GM19395 (cell line): ENCODE measurements around the gene NPFFR1.
"Not testable (repeated sequence)": the region's sequence is repeated elsewhere in the genome, so short reads cannot be mapped to it uniquely, and the experiment has no call there.

Experiments used
- ATAC-seq: cut with Tn5 transposase; IDR thresholded peaks from one replicate; pipeline ENCODE4 v1.9.1; 2021; ENCODE audit warnings: mild to moderate bottlenecking, moderate library complexity; ENCODE audit not compliant: unreplicated experiment

NPFFR1 gene

GRCh38 chr10:70228491-70228890, 55.3 kb downstream of the NPFFR1 start:
- no peak for ATAC-seq

- ATAC-seq = no peak
Measured at GRCh38 chr10:70227548-70228320, 56.1 kb downstream of the NPFFR1 start.

DNA sequence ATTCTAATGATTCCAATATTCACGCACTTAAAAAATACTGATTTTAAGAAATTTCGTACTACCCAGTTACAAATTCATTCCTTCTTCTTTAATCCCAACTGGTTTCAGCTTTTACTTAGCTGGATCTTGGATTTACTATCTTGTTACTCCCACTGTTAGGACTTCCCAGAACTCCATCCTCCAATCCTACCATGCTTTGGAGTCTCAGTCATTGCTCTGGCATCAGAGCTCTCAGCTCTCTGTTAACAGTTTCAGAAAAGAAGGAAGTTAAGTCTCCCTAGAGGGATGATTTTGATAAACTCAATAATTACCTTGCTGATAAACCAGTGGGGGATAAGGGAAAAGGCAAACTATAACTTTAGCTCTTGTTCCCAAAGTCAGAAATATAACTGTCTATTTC, 60.1 kb downstream of the NPFFR1 start:
- ATAC-seq = no peak

GRCh38 chr10:70222811-70223447, 60.9 kb downstream of the NPFFR1 start:
- ATAC-seq = not testable (repeated sequence)

- ATAC-seq = no peak
Measured at GRCh38 chr10:70222340-70222794, 61.4 kb downstream of the NPFFR1 start.

- ATAC-seq = no peak
Measured at GRCh38 chr10:70221030-70221429, 62.8 kb downstream of the NPFFR1 start.

- ATAC-seq = no peak
Measured at GRCh38 chr10:70212879-70213278, 70.9 kb downstream of the NPFFR1 start.

GRCh38 chr10:70212277-70212676, 71.5 kb downstream of the NPFFR1 start:
- ATAC-seq = no peak

GRCh38 chr10:70206762-70207161, 77.0 kb downstream of the NPFFR1 start:
- ATAC-seq = no peak

DNA sequence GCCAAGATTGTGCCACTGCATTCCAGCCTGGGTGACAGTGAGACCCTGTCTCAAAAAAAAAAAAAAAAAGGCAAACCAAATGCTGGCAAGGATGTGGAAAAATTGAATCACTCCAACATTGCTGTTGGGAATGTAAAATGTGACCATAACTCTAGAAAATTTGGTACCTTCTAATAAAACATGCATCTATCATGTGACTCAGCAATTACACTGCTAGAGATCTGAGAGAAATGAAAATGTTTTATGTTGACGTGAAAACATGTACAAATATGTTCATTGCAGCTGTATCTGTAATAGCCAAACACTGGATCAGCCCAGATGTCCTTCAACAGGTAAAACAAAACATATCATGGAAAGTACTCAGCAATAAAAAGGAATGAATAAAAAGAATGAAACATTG, 82.7 kb downstream of the NPFFR1 start:
- no peak for ATAC-seq

- ATAC-seq = no peak
Measured at GRCh38 chr10:70198696-70199466, 84.9 kb downstream of the NPFFR1 start.
